DMS 273 treated with DMSO at 0.1 percent for 48 hours (cell line): ENCODE results near the gene PBXIP1.

Experiments
- DNase-seq: peaks from one replicate; lab custom pipeline; 2025; lab: John Stamatoyannopoulos, UW

PBXIP1 gene

DNA sequence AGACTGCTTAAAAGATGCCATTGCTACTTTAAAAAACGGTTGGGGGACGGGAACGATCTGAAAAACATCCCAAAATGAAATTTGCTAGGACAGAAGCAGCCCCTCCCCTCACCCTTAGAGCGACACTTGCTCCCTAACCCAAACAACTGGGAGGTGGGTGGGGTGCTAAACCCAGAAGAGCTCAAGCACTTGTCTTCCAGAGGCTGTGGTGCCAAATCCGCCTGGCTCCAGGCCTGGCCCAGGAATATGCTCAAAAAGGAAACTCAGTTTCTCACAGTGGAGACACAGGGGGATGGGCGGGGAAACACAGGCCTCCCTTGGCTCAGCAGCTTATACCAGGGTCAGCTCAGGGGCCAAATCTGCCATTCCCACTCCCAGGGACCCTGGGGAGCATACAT lies 644 bp upstream of the PBXIP1 start:
- DNase-seq, result no peak

GRCh38 chr1:154955039-154955717 lies 721 bp downstream of the PBXIP1 start:
- peak; percentile 81 for DNase-seq

GRCh38 chr1:154954541-154954940 lies 1.4 kb downstream of the PBXIP1 start:
- no peak for DNase-seq

GRCh38 chr1:154953611-154954038 lies 2.3 kb downstream of the PBXIP1 start:
- no peak for DNase-seq

- no peak for DNase-seq
These were observed 3.2 kb downstream of the PBXIP1 start for GRCh38 chr1:154952664-154953063.

DNA sequence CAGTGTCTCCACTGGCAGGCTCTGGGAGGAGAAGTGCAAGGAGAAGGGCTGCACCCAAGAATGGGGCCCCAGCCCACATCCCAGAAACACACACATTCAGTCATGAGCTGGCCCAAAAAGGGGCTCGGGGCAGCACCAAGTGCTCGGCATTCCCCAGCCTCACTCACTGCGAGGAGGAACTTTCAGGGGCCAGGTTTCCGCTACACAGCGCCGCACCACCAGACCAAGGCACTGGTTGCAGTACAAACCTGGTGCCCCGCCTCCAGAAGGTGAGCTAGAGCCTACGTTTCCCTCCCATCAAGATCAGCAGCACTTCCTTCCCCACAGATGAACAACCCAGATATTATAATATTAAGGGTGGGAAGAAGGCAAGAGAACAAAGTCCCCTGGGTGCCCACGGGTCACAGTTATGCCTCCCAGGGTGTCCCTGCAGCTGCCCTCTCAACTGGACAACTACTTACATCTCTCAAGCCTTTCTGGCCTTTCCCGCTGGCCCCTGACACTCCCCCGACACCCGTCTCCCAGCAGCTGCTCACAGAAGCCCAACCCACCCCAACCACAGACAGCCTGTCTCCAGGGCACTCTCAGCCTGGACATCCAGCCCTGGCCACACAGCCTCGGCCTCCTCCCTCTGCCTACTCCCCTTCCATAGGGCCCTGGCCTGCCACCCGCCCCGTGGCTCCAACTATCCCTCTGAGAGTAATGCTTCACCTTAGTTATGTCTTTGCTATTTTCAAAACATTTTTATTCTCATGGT lies 3.8 kb downstream of the PBXIP1 start:
- no peak for DNase-seq

DNA sequence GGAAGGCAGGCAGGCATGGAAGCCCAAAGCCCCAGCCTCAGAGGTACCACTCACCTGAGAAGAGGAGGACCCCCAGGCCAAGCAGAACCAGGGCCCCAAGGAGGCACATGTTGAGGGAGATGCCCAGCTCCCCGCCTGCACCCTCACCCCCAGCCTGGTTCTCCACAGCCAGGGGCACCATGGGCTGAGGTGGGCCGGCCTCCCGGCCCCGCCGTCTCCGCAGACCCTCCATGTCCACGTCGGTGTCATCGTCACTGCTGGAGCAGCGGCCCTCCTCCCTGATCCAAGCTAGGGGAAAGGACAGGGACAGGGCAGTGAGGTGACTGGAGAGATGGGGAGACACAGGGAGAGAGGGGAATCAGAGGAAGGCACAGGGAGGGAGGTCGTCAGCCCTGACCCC lies 7.8 kb downstream of the PBXIP1 start:
- no peak for DNase-seq

- no peak for DNase-seq
These were observed 9.7 kb downstream of the PBXIP1 start for GRCh38 chr1:154945962-154946850.

DNA sequence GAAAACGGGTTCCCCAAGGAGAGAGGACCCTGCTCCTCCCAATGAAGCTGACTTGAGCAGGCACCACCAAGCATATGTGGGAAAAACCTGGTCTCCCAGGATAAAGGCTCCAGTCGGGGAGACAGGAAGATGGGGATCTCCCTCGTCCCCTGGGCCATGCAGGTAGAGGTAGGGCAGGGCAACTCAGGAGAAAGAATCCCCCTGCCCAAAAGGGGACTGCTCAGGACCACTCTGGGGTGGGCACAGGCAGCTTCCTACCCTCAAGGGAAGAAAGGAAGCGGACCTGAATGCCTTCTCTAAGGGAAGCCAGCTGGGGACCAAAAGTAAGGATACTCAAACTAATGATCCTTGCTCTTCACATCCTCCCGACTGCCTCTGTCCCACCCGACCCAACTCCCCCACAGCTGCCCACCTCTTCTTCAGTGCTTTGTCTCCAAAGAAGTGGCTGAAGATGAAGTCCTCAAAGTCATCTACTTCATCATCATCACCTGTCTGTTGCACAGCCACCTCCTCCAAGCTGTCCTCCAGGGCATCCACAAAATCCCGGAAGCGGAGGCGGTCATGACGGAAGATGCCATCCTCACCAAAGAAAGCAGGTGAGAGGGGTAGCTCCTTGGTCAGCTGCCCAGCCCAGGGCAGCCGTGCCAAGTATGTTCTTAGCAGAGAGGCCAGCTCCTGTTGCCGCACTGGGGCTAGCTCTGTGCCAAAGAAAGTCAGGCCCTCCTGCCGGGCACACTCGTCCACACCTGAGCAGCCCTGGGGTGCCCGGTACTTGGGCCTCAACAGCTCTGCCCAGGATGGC lies 10.5 kb downstream of the PBXIP1 start:
- DNase-seq, result no peak

DNA sequence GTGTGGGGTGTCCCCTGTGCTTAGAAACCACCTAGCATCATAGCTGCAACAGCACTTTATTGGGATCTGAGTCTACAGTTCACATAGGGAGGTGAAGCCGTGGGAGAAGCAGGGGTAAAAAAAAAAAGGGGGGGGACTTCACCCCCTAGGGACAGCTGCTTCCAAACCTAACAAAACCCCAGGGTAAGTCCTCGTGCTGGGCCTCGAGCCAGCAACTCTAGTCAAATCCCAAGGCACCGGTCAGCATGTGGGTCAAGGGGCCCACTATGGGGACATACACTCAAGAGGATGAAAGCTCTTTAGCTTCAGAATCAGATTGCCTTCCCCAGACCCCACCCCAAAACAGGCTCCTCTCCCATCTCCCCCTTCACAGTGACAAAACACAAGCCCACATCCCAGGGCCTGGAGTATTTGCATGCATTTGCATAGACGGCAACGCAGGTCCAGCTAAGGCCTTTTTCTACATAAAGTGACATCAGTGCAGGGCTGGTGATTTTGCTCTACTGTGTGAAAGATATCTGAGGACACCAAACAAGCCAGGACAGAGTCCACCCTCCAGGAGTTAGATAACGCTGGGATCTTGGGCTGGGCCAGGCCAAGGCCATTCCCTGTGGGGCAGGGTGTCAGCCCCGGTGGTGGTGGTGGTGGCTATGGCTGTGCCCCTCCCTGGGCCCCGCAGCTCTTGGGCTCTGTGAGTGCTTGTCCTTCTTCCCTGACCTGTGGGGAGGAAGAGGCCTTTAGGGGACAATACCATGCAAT lies 11.3 kb downstream of the PBXIP1 start:
- DNase-seq, result no peak

GRCh38 chr1:154943649-154944400 lies 12.1 kb downstream of the PBXIP1 start:
- no peak for DNase-seq

DNA sequence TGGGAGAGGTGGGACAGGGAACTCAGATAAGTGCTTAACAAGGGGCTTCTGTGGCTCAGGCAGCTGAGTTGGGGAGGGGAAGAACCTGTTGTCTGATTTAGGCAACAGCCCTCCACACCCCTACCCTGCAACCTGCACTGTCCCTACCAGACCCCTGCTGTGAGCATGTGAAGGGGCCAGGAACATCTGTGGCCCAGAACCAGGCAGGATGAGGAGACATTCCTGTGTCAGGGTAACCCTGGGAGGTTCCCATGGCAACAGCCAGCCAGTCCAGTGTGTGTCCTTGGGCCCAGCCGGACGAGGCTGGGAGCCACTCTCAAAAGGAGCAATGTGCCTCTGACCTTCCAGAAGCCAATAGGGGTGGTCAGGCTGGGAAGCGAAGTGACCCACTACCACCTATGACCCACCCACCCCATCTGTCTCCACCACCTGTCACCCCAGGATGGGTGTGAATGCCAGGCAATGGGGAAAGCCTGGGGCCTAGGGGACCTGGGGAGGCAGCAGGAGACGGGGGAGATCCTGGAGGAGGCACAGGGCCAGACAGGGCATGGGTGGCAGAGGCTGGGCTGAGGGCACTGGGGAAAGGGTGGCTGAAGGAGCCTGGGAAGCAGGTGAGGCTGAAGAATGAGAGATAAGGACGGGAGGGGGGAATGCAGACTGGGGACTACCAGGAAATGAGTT lies 14.4 kb downstream of the PBXIP1 start:
- DNase-seq, result peak; percentile 64

- no peak for DNase-seq
These were observed 15.2 kb downstream of the PBXIP1 start for GRCh38 chr1:154940651-154941194.

- DNase-seq, result no peak
These were observed 15.7 kb downstream of the PBXIP1 start for GRCh38 chr1:154940213-154940560.

DNA sequence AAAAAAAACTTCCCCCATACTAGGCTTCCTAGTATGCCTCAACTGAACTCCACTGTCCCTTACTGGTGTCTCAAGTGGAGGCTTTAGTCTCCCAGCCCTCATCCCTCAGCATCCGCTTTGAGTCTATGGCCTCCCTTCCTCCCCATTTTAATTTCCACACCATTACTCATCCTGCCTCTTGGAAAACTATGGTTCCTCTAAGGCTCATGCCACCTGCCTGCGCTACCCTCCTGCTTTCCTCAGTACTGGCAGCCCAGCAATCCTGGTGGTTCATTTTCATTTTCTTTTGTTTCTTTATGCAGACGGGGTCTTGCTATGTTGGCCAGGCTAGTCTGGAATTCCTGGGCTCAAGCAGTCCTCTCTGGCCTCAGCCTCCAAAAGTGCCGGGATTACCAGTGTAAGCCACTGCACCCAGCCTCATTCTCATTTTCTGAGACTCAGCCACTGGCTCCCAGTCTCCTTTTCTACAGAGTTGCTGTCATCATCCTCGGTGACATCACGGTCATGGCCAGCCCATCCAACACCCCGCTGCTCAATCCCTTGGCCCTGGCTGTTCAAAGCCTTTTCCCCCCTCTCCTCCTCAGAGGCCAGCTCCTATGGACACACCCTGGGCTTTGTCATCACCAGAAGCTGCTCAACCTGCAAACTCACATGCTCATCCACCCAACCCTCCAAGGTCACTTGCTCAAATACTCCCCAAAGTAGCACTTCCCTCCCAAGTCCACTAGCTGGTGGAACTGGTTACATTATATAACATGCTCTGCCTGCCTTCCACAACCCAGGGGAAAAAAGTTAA lies 17.1 kb downstream of the PBXIP1 start:
- no peak for DNase-seq

GRCh38 chr1:154937988-154938386 lies 17.9 kb downstream of the PBXIP1 start:
- DNase-seq, result no peak

DNA sequence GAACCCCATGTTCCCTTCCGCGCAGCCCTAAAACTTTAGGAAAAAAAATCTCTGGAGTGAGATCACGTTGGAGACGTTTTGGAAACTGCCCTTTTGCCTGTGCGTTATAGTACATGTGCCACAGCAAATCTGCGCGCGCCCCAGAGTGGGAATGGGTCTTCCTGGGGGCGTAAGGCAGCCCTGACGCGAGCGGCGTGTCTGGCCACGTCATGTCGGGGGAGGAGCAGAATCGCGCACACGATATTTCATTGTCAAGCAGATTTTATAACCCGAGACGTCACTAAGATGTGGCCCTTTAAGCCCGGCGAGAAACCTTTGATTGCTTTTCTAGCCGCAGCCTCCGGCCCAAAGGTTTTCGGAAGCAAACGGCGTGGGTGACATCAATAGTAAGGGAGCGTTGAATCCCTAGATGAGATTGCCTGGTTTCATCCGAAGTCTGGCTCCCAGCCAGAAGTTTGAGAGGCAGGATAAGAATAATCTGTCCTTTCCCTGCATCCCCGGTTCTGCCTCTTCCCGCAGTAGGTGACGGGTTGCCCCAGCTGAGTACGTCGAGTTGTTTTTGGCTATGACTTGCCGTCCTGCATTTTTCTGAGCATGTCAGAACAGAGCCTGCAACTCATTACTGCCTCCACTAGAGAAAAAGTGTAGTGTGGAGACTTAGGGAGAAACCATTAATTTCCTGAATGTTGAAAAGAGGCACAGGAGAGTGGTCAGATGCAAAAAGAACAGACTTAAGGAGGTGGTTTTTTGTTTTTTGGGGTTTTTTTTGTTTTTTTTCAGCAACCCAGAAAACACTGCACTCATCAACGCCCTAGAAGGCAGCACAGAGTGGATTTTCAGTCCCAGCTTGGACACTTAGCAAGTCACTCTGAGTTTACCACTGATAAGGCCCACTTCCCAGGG lies 18.6 kb downstream of the PBXIP1 start:
- DNase-seq, result peak; percentile 91
